Femur (tissue), 1 donor: ENCODE data around the gene DAGLA.

ENCODE experiments used
- DNase-seq: peaks from one replicate; pipeline ENCODE4 v3.0.0-alpha.2; 2017

The DAGLA gene

DNA sequence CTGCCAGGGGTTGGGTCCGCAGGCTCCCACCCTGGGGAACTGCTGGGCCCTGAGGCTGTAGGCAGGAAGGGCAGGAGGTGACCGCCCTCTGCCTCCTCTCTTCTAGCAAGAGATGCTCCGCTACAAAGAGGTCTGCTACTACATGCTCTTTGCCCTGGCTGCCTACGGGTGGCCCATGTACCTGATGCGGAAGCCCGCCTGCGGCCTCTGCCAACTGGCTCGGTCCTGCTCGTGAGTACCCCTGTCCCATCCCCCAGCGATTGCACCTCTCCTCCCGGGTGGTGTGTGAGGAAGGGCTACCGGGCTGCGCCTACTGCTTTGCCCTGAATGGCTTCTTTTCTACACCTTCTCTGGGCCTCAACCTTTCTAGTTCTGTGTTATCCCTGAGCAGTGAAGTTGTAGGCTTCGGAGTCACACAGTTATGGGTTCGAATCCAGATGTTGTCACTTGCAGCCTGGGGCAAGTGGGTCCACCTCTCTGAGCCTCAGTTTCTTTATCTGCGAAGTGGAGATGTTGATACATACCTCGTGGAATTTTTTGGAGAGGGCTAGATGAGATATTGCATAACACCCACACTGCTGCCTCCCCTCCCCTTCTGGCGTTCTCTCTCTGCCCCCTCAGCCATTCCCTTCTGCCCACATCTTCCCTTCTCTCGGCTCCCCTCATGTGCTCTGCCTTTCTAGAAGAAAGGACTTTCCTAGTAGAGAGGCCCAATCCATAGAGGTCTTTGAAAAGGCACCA lies 51.2 kb downstream of the DAGLA start:
- no peak for DNase-seq

DNA sequence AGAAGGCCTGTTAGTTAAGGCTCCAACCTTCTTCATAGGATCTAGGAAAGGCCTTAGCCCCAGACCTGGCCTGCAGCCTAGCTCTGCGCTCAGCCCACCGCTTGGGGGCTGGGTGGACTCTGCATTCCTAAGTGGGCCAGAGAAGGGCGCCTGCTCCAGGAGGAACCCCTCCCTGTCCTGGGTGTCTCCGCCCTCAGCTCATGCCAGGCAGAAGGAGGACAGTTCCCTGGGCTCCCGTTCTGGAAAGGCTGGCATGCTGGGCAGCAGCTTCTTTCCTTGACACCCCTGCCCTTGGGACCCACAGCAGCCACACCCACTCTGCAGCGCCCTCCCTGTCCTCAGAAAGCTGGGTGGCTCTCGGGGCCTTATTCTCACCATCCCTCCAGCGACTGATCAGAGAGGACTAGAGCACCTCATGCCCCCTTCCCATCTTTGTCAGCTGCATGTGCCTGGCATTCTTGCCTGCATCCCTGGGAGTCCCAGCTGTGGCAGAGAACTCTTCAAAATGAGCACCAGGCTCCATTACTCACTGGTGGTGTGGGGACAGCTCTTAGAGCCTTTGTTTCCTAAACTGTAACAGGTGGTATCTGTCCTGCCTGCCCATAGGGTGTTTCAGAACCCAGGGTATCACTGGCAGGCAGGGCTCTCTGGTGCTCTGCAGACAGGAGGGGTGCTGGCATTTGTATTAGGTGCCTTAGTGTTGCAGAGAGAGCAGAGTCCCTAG lies 51.9 kb downstream of the DAGLA start:
- no peak for DNase-seq

DNA sequence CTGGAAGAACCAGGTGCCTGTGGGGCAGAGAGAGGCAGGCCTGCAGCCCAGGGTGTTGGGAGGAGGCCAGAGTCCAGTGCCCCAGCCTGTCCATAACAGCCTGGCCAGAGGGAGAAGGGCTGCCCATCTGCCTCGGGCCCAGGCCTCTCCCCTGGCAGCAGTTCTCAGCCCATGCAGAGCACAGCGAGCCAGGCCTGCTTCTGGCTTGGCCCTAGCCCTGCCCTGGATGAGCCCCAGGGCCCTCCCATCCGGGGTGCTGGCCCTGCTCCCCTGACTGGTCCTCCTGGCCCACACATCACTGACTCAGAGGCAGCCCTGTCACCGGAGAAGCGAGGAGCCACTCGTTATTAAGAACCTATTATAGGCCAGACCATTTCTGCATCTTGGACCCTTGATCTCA lies 52.5 kb downstream of the DAGLA start:
- DNase-seq = no peak

DNA sequence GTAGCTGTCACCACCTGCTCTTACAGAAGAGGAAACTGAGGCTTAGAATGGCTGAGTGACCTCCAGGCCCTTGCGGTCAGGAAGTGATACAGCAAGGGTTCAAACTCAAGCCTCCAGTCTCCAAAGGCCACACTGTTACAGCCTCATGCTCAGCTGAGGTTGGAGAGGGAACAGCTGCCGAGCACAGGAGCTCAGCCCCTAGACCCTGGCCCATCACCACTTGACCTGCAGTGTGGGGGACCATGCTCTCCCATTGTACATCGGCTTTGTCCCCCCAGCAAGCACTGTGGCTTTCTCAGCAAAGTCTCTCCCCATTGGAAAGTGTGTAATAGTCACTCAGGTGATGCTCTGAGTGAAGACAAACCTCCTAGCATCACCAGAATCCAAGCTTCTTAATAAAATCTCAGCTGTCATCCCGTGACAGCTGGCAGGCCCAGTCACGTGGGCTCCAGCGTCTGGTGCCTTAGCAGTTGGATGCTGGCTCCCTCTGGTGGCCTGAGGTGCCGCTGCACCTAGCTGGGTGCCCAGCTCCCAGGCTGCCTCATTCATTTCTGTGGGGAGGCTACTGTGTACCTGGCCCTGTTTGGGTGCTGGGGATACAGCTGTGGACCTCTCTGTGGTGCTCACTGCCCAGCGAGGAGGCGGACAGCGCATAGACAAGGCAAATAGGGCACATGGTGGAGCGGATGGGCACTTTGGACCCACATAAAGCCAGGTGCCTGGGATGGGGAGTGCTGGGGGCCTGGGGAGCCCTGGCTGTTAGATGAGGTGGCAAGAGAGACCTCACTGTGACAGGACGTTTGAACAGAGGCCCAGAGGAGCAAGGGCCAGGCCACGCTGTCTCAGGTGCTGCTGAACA lies 53.2 kb downstream of the DAGLA start:
- peak; percentile 90 for DNase-seq

DNA sequence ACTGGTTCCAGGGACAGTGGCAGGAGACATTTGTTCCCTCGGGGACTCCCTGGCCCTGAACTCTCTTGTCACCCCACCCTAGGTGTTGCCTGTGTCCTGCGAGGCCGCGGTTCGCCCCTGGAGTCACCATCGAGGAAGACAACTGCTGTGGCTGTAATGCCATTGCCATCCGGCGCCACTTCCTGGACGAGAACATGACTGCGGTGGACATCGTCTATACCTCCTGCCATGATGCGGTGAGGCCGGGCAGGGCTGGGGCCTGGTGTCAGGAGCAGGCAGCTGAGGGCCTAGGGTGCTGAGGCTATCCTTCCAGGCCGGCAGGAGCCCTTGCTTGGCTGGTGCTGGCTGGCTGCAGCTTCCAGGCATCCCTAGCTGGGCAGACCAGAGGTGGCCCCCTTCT lies 54.6 kb downstream of the DAGLA start:
- no peak for DNase-seq

DNA sequence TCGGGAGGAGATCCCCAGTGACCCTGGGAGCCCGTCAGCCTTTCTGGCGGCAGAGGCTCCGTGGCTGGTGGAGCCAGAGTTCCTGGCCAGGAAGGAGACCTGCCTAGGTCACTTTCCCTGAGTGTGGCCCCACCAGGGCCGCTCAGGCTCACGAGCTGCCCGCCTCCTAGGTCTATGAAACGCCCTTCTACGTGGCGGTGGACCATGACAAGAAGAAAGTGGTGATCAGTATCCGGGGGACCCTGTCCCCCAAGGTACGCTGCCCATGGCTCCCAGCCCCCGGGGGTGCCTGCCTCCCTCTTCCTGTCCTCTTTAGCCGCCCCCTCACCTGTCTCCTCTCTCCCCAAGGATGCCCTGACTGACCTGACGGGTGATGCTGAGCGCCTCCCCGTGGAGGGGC lies 55.2 kb downstream of the DAGLA start:
- DNase-seq = no peak

DNA sequence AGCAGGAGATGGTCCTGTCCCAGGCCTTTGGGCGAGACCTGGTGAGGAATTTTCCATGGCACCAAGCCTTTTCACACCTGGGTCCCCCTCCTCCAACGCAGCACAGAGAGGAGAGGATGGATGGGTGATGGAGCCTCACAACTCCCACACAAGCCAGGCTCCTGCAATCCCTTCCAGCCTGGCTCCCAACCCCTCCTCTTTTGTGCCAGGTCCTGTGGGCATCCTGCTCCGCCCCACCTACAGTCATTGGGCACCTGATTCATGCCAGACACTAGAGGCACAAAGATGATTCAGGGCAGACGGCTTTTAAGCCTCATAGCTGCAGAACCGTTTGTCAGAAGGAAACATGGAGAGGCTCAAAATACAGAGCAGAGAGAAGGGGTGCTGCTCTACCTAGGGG lies 56.1 kb downstream of the DAGLA start:
- no peak for DNase-seq

DNA sequence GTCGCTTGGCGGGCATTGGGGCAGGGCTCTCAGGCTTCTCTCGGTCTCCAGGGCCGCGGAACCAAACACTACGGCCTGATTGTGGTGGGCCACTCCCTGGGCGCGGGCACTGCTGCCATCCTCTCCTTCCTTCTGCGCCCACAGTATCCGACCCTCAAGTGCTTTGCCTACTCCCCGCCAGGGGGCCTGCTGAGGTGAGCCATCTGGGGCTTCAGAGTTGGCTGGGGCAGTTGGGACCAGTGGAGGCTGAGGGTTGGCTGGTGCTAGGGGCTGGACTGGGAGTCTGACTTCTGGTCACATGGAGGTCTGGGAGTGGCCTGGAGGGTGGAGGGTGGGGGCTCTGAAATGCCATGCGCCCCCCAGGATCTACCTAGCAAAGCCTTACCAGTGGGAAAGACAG lies 56.9 kb downstream of the DAGLA start:
- DNase-seq = no peak

DNA sequence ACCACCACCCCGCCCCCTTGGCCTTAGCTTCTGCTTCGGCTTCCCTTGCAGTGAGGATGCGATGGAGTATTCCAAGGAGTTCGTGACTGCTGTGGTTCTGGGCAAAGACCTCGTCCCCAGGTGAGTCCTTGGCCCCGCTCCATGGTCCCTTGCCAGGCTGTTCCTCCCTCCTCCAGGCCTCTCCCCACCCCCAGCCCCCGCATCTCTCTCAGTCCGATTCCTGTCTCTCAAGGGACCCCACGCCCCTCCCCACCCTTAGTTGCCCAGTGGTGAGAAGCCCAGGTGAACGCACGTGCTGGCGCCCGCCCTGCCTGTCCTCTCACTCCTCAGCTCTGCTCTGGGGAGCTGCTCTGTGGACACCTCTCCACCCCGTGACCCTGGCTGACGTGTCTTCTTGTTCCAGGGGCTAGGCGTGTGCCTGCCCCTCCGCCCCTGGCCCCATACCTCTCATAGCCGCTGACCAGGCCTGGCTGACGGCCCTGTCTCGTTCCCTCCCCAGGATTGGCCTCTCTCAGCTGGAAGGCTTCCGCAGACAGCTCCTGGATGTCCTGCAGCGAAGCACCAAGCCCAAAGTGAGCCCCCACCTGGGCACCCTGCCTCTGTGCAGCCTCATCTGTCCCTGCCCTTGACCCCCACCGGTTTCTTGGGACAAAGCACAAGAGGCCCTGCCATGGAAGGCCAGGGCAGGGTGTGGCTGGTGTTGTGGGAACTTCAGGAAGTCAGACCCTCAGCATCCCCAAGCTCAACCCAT lies 57.6 kb downstream of the DAGLA start:
- no peak for DNase-seq

DNA sequence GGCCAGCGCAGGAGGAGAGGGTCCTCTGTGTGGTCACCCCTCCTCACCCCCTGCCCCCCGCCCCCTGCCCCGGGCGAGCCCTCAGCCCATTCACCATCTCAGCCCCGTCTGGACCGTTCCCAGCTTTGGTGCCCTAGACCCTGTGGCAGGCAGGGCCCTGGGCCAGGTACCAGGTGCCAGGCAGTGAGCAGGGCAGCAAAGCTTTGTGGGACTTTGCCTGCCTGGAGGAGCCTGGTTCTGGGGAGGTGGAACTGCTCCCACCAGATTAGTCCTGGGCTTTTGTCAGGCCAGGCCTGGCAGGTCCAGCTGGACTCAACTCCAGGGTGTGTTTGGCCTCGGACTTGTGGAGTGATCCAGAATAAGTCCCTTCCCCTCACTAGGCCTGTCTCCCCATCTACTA lies 58.6 kb downstream of the DAGLA start:
- no peak for DNase-seq

DNA sequence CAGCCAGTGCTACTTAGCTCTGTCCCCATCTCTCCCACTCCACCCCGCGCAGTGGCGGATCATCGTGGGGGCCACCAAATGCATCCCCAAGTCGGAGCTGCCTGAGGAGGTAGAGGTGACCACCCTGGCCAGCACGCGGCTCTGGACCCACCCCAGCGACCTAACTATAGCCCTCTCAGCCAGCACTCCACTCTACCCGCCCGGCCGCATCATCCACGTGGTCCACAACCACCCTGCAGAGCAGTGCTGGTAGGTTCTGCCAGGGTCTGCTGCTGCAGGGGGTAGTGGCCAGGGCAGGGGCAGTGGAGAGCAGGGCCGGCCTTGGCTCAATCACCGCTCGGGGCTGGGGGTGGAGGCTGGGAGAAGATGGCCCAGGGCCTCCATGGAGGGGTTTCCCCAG lies 59.2 kb downstream of the DAGLA start:
- no peak for DNase-seq

DNA sequence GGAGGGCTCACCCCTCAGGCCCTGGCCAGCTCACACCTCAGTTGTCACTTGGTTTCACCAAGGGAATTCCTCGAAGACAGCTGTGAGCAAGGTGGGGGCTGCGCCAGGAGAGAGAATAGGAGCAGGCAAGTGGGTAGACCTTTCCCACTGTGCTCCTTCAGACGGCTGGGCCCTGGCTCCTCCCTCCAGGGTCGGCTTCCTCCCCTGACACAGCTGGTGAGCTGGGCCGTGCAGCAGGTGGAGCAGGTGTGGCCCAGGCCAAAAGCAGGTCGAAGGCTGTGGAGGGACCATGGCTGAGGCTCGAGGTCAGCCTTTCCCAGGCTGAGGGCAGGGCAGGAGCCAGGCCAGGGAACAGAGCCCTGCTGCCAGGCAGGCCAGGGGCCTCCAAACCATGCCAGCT lies 59.8 kb downstream of the DAGLA start:
- no peak for DNase-seq

DNA sequence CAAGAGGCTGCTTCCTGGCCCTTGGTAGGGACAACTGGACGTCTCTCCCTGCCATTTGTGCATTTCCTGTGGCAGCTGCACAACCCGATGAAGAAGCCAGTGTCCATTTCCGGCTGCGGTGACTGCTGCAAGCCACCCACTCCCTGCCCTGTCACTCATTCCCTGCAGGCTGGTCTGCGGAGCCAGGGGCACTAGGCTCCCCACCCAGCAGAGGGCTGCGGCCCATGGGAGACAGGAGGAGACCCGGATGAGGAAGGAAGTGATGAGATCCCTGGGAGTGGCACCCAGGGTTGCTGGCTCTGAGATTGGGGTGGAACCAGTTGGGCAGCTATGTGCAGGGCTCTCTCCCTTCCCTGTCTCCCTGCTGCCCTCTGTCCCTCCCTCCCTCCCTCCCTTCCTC lies 62.2 kb downstream of the DAGLA start:
- no peak for DNase-seq

DNA sequence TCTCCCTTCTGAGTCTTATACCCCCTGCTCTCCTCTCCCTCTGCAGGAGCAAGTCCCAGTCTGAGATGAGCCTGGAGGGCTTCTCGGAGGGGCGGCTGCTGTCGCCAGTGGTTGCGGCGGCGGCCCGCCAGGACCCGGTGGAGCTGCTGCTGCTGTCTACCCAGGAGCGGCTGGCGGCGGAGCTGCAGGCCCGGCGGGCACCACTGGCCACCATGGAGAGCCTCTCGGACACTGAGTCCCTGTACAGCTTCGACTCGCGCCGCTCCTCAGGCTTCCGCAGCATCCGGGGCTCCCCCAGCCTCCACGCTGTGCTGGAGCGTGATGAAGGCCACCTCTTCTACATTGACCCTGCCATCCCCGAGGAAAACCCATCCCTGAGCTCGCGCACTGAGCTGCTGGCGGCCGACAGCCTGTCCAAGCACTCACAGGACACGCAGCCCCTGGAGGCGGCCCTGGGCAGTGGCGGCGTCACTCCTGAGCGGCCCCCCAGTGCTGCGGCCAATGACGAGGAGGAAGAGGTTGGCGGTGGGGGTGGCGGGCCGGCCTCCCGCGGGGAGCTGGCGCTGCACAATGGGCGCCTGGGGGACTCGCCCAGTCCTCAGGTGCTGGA lies 63.4 kb downstream of the DAGLA start:
- no peak for DNase-seq

DNA sequence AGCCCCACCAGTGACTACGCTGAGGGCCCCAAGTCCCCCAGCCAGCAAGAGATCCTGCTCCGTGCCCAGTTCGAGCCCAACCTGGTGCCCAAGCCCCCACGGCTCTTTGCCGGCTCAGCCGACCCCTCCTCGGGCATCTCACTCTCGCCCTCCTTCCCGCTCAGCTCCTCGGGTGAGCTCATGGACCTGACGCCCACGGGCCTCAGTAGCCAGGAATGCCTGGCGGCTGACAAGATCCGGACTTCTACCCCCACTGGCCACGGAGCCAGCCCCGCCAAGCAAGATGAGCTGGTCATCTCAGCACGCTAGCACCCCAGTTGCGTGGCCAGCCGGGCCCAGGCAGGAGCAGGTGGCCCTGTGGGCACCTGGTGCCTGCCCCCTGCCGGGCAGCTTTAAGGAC lies 64.0 kb downstream of the DAGLA start:
- DNase-seq = no peak

DNA sequence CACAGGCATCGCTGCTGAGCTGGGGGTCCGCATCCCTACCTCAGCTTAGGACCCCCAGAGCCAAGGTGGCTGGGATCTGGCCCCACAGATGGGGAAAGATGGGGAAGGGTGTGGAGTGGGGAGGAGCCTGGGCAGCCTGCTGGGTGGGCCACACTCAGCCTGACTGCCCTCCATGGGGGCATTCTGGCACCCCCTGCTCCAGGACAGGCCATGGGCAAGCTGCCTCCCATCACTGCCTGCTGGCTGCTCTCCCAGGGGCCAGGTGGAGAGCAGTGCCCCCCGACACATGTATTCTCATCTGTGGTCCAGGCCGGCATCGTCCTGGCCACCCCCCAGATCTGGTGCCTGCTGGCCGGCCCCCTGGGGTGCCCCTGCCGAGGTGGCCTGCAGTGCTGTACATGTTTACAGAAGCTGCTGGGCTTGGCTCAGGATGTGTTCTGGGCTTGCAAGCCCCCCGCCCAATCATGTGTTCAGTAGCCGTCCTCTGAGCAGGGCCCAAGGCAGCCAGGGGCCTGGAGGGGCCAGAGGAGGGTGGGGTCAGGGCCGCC lies 64.5 kb downstream of the DAGLA start:
- DNase-seq = no peak

DNA sequence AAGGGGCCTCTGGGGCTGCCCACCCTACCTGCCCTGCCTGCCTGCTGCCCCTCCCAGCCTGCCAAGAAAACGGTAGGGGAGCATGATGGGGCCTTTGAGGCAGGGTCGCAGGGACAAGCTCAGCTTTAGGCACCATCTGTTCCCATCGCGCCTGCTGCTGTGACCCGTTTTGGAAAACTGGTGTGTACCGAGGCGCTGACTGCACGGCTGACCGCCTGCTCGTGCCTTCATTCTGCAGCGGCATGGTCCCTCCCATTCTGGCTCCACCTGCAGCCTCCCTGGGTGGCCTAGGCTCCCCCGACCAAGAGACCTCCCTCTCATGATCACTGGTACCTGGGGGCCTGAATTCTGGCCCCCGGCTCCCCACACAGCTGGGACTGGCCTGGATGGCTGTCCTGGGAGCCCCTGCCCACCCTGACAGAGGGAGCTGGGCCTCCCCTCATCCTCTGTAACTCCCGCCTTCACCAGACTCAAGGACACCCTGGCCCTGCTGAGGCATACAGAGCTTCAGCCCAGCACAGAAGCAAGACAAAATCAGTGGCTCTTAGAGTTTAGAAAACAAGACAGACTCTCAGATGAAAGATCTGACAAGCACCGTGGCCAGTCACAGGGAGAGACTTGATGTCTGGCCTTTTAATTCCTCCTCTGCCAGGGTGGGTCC lies 65.7 kb downstream of the DAGLA start:
- DNase-seq = no peak

DNA sequence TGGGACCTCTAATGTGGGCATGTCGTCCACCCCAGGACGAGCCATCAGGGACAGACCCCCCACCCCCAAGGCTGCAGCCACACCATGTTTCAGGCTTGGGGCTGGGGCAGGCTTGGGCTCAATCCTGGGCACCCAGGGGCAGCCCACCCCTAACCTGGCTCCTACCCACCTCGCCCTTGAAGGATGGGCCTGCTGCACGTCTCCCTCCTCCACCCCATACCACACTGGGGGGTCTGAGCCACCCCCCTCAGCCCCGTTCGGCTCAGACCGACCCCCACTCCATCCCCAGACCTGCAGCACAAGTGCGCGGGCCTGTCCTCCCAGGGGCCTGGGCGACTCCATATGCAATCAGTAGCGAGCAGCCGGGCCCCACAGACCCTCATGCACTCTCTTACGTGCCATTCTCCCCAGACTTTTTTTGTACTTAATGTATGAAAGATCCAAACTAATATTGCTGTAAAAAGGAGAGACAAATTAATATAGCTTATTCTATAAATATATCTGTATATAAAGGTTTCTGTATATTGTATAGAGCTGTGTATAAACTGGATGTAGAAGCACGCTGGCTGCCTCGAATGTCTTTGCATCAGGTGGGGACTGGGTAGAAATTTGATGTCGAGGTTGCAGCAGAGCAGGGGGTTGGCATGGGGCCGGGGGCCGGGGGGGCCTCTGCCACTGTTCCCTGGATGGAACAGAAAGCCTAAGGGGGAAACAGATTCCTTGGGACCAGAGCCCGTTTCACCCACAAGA lies 66.4 kb downstream of the DAGLA start:
- no peak for DNase-seq

DNA sequence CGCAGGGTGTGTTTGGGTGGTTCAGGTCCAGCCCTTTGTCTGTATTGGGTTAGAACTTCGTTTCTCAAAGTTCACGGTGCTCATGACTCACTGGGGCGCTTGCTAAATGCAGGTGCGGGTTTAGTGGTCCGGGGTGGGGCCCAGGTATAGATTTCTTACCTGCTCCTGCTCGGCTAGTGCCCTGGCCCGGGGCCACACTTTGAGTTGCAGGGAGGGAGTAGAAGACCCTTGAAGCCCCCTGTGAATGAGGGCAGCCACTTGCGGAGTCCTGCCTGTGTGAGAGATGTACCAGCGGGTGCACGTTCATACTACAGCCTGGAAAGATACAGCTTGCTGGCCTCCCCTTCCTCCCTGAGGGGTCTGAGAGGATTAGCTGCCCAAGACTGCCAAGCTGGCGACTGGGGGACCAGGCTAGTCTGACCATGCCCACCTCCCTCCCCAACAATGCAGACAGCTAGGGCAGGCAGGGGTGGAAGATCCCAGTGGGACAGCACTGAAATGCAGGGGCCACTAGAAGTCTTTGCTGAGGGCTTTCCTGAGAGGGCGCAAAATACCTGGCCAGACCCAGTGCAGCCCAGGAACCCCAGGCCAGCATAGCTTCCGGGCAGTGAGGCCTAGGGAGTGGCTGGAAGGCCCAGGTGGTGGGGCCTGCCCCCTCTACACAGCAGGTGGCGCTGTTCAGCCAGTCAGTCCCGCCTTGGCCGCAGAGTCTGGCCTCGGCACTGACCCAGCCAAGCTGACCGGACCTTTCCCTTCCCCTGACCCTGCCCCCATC lies 67.2 kb downstream of the DAGLA start:
- peak; percentile 68 for DNase-seq

DNA sequence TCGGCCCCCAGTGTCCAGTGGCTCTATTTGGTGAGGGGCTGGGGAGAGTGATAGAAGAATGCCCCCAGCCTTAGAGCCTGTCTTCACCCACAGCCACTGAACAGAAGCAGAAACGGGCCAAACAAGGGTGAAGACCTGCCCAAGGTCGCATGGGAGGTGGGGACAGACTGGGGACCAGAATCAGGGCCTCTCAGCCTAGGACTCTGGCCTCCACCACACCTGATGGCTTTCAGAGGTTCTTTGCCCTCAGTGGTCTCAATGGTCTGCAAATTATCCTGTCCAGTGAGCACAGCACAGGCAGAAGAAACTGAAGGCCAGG lies 67.7 kb downstream of the DAGLA start:
- DNase-seq = no peak
